Measurements from ENCODE around the gene LDLRAD4.
"Not testable (repeated sequence)": the region's sequence is repeated elsewhere in the genome, so short reads cannot be mapped to it uniquely, and the experiment has no call there.

LDLRAD4 gene

GRCh38 chr18:13253786-13254688 is 35.5 kb downstream of the LDLRAD4 start:
- no peak for DNase-seq

DNA sequence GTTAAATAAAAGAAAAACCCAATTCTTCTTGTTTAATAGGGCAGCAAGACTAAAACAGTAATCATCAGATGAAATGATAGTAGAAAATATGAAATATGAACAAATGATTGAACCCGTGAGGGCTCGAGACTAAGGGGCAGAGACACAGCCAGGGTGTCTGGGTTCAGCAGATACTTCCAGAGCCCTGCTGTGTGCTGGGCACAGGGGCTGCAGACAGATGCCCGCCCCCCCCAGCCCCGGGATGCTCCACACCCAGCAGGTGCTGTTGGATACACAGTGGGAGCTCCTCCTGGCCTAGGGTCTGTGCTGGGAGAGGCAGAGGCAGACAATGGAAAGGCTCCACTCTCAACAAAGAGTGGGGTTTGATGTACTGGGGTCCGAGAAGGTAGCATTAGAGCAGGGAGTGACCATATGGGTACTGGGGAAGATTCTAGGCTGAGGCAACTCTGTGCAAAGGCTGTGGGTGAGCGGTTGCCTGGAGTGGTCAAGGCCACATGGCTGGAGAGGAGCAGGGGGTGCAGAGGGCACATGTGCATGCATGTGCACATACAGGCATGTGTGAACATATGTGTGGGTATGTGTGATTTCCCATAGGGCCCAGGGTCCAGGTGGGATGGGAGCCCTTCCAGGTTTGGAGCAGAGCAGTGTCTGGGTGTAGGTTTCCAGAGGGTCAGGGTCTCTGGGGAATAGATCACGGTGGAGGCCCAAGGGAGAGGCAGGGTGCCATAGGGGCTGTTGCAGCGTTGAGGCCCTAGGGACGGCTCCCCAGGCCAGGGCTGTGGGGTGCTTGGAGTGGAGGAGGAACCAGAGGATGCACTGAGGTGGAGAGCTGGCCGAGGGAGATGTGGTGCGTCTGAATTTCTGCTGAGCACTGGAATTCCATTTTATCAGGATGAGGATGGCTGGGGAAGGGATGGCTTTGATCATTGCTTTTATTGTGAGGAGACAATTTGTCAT is 36.7 kb downstream of the LDLRAD4 start:
- DNase-seq, result no peak

DNA sequence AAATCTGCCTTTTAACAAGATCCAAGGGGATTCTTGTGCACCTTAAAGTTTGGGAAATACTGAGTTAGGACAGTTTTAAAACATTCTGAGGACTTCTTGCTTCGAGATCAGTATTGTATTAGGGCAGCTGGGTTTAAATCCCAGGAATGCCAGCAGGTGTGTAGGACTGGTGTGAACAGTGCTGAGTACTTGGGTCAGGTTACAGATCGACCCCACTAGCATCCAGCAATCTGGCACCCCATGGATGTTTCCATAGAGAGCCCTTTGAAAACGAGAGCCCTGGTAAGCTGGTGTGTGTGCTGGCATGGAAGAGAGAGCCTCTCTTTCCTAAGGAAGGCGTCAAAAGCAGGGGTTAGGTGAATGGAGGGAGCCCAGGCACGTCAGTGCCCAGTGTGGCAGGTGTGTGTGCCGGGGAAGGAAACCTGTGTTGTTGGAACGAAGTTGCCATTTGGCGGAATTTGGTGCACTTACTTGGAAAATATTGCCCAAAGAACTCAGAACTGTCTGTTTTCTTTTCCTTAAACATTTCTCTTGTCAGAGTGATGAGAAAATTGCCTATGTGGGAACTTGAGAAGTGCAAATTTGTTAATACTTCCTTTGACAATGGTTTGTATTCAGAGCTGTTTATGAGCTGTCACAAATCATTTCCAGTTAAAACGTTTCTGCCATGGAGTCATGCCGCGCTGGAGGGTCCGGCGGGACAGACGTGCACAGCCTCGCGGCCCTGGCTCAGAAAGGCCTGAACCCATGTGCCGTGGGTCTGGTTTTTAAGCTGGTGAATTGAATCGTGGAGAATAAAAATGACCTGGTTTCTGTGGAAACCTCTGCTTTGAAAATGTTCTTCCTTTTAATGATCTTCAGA is 38.1 kb downstream of the LDLRAD4 start:
- no peak for DNase-seq

DNA sequence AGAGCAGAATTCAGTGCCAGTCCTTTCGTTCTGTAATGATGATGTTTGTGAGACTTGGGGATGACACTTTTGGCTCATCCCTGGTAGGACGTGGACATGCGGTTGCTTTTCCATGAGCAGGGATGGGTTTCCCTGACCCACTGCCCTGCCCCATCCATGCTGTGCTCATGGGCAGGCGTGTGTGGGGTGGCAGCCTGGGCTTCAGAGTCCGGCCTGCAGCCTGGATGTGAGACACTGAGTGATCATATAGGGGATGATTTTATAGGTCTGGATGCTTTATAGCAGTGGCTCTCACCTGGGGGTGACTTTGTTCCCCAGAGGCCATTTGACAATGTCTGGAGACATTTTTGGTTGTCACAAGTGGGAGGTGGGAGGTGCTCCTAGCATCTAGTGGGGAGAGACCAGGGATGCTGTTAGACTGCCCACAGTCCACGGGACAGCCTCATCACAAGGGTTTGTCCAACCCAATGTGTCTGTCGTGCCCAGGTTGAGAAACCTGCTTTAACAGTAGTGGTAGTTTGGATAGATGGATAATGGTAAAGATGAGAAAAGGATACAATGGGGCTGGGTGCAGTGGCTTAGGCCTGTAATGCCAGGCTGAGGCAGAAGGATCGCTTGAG is 38.9 kb downstream of the LDLRAD4 start:
- no peak for DNase-seq

GRCh38 chr18:13258921-13259320 is 40.4 kb downstream of the LDLRAD4 start:
- DNase-seq, result no peak

- no peak for DNase-seq
Measured at GRCh38 chr18:13259701-13260100, 41.1 kb downstream of the LDLRAD4 start.

DNA sequence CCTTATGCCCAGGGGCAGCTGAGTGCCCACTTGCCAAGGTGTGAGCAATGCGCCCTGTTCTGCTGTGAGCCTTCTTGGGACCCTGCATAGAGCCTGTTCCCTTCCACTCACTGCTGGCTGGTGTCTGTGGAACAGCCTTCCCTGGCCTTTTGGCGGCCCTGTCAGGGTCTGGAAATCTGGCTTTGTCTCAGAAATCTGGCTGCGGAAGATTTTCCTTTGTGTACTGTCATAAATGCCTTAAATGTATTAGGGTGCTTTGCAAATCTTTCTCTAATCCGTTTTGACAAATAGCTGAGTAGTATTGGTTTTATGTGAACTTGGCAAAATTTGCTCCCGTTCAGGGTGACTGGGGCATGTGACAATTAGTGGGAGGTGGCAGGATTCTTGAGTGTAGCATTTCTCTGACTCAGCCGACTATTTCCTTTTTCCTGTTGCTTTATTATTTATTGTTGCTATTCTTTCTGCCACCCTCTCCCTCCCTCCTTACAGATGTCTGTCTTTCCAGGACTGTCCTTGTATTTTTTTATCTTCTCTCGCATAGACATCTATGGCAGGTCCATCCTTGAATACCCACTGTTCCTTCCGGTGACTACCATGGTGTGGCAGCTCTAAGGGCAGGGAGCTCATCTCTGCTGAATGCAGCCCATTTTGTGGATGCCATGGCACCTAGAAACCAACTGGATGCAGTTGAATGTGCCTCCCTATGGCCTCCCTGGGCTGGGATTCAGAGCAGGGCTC is 41.8 kb downstream of the LDLRAD4 start:
- no peak for DNase-seq

DNA sequence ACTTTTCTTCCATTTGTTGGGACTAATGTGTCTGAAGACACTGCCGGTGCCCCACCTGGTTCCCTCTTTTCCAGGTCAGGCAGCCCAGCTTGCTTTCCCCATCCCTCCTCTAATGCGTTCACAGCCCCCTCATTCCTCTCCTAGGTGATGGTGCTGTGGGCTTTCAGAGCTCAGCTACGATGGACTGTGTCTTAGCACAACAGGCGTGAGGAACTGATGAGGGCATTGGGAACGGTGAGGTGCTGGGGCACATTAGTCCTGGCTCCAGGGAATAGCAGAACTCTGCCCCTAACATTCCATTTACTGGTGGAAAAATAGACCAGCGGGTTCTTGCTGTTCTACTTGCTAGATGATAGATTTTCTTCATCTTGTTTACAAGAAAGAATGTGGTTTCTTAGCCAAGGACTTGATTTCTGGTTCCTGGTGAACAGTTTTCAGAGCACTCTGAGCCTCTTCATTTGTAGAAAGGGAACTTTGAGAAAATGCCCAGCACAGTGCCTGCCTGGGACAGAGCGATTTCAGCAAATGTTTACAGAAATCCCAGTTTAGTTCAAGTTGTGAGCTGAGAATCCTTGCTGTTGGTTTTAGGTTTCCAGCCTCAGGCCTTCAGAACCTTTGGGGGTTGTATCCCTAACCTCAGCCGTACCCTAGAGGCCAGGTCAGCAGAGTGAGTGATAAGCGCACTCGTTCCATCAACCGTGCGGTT is 42.5 kb downstream of the LDLRAD4 start:
- no peak for DNase-seq

DNA sequence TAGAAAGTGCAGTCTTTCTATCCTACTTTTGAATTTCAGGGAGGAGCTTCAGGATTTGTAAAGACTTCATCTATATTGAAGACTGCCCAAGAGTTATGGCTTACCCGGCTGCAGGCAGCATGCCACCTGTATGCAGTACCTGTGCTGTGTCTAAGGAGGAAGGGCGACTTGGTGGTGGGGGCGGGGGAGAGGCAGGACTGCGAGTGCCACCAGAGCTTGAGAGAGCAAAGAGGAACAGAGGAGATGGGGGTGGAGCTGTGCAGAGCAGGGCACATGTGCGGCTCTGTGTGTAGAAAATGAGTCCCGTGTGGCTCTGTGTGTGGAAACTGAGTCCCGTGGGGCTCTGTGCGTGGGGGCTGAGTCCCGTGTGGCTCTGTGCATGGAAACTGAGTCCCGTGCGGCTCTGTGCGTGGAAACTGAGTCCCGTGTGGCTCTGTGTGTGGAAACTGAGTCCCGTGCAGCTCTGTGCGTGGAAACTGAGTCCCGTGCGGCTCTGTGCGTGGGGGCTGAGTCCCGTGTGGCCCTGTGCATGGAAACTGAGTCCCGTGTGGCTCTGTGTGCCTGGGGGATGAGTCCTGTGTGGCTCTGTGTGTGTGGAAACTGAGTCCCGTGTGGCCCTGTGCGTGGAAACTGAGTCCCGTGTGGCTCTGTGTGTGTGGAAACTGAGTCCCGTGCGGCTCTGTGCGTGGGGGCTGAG is 43.2 kb downstream of the LDLRAD4 start:
- DNase-seq, result no peak

GRCh38 chr18:13262358-13262680 is 43.8 kb downstream of the LDLRAD4 start:
- DNase-seq, result not testable (repeated sequence)

DNA sequence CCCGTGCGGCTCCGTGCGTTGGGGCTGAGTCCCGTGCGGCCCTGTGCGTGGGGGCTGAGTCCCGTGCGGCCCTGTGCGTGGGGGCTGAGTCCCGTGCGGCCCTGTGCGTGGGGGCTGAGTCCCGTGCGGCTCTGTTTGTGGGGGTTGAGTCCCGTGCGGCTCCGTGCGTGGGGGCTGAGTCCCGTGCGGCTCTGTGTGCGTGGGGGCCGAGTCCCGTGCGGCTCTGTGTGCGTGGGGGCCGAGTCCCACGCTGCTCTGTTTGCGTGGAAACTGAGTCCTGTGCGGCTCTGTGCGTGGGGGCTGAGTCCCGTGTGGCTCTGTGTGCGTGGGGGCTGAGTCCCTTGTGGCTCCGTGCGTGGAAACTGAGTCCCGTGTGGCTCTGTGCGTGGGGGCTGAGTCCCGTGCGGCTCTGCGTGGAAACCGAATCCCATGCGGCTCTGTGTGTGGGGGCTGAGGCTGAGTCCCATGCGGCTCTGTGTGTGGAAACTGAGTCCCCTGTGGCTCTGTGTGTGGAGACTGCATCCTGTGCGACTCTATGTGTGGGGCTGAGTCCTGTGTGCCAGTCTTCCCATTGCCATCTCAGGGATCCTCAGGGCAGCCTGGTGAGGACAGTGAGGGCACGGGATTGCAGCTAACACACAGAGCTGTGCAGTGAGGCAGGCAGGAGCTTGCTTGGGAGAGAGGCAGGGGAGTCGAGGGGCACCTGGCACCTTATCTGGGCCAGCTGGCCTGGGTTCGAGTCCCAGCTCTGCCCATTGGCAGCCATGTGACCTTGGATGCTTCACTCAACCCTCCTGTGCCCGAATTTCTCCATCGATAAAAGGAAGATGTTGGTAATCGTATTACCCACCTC is 44.5 kb downstream of the LDLRAD4 start:
- DNase-seq, result no peak

DNA sequence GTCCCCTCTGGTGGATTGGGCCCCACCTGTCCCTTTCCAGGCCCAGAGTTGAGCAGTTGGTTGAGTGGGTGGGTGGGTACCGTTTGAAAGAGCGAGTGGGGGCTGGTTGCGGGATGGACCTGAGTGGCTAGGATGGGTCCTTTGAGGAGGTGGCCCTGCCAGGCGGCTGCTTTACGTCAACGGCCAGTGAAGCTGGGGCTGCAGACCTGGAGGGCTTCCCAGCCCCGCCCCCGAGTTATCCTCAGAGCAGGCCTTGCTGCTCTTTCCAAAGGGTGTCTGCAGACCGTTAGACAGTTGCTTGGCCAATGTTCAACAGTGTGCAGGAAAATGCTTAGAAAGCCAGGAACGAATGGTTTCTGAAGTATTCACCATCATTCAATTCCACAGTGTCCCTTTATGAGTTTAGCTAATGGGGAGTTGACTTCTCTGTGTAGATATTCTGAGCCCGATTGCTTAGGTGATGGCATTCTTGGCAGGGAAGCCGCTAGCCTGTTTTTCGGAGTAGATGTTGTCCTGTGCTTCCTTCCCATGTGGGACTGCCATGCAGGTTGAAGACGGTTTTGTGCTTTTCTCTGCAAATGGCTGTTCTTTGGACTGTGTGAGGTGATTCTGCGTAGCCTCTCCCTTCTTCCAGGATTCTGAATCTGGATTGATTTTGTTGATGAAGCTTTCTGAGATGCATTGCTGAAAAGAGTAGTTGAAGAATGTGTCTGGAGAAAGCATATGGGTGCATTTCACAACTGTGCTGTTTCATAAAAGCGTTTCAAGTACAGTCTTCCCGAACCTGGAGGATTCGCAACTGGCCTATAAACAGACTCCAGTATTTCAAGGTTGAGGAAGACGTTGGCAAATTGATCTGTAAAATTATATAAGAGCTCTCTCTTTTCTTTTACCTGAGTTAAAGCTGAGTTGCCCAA is 45.8 kb downstream of the LDLRAD4 start:
- no peak for DNase-seq

DNA sequence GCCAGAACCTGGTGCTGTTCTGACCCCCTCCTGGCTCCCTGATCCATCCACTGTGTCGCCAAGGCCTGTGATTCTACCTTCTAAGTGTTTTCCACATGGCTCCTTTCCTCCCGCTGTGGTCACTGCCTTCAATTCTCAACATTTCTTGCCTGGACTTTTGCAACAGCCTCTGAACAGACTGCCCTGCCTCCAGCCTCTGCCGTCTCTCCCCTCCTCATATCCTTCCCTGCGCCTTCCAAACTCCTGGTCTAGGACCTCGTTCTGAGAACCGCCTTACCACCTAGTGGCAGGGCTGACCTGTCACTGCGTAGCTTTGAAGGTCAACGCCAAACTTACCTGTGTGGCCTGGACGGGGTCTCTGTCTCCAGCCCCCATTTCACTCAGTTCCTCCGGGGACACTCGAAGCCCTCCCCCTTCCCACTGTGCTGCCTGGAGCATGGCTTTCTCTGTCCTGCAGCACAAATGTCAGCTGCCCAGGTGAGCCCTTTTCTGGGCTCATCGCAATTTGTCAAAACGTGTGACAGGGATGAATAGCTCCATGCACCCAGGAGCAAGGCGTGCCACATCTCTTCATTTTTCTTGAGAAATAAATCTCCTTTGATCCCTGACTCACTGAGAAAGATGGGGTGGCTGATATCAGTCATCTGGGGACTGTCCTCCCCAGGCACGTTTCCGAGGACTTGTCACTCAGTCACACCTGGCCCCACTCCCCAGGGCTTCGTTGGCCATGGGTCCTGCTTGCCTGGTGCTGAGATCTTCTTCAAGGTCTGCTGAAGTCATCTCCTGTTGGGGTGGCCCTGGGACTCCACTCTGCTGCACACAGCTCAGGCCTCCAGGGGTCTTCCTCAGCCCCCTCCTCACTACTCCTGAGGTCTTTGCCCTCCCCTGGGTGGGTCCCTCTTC is 46.7 kb downstream of the LDLRAD4 start:
- DNase-seq, result peak; percentile 52

- DNase-seq, result no peak
Measured at GRCh38 chr18:13265911-13266217, 47.3 kb downstream of the LDLRAD4 start.

DNA sequence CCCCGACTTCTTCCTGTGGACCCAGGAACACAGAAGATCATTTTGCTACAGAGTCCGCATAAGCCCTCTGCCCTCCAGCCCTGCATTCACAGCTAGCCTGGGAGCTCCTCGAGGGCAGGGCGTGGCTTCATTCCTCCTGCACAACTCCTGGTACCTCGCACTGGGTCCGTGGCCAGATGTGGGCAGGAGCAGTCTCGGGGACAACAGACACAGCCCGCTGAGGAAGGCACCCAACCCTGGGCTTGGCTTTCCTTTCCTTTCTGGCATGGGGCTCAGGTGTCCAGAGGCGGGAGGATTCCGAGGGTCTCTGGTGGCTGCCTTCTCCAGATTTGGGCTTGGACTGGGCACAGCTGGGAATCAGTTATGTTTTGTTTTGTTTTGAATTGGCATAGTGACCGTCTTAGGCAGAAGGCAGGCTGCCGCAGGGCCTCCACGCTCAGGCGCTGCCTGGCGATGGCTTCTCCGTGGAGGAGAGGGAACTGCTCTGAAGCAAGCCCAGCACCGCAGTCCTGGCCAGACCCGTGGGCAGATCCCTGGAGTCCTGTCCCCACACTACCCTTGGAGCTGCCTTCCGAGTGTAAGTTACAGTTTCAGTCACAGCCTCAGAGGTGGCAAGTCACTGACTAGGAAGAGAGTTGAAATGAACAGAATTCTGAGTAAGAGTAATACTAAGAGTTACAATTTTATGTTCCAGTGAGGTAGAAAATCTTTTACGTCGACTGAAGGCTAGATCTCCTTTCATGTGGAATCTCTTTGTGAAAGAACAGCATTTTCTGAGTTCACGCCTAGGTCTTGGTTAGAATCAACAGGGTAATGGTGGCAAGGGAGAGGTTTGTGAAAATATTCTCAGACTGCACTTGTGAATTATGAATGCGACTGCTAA is 47.9 kb downstream of the LDLRAD4 start:
- peak; percentile 27 for DNase-seq

DNA sequence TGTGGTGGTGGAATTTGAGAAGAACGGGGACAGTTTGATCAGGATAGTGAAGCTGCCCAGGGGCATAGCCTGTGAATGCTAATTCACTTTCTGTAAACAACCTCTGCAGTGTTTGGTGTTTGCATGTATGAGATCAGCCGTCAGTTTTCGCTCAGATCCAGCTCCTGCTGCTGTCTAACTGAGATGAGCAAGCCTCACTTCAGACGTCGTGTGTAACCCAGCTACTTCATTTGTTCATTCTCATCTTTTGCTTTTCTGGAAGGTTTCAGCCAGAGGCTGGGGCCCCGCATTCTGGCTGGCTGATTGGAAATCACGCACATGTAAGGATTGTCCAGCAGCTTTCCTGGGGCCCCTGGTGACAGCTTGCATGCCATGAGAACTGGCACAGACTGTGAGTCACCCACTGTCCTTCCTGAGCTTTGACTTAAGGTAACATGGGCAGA is 48.9 kb downstream of the LDLRAD4 start:
- no peak for DNase-seq

All from stimulated activated CD4-positive, alpha-beta T cell treated with anti-CD3 and anti-CD28 coated beads, Interleukin-4, amount 100 ng/mL, for 1 hour (primary cell).